GM10248 (cell line): Measurements from ENCODE around the gene PUS3.

Experiments
- CTCF ChIA-PET: fragments of 300-600 bp; sonication (Branson Sonifier 250); formaldehyde crosslinking; extraction: SDS; loops from one replicate; lab custom pipeline; 2021; ENCODE audit warnings: antibody characterized with exemption; lab: Yijun Ruan, JAX
- POLR2A ChIA-PET: fragments of 350-650 bp; sonication (Branson Sonifier 250); formaldehyde crosslinking; extraction: SDS; loops from one replicate; lab custom pipeline; 2020; ENCODE audit warnings: antibody characterized with exemption; lab: Yijun Ruan, JAX
- DNase-seq: peaks from one replicate; pipeline ENCODE4 v3.0.0; 2012; ENCODE audit errors: extremely low spot score
- TF ChIP-seq, protein P1 (sequence below): IDR thresholded peaks from 2 replicates; pipeline ENCODE4 v1.5.1; 2012; ENCODE audit warnings: mild to moderate bottlenecking, low read depth; ENCODE audit errors: extremely low read depth, missing control alignments, control extremely low read depth

Gene PUS3, protein sequence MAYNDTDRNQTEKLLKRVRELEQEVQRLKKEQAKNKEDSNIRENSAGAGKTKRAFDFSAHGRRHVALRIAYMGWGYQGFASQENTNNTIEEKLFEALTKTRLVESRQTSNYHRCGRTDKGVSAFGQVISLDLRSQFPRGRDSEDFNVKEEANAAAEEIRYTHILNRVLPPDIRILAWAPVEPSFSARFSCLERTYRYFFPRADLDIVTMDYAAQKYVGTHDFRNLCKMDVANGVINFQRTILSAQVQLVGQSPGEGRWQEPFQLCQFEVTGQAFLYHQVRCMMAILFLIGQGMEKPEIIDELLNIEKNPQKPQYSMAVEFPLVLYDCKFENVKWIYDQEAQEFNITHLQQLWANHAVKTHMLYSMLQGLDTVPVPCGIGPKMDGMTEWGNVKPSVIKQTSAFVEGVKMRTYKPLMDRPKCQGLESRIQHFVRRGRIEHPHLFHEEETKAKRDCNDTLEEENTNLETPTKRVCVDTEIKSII

DNA sequence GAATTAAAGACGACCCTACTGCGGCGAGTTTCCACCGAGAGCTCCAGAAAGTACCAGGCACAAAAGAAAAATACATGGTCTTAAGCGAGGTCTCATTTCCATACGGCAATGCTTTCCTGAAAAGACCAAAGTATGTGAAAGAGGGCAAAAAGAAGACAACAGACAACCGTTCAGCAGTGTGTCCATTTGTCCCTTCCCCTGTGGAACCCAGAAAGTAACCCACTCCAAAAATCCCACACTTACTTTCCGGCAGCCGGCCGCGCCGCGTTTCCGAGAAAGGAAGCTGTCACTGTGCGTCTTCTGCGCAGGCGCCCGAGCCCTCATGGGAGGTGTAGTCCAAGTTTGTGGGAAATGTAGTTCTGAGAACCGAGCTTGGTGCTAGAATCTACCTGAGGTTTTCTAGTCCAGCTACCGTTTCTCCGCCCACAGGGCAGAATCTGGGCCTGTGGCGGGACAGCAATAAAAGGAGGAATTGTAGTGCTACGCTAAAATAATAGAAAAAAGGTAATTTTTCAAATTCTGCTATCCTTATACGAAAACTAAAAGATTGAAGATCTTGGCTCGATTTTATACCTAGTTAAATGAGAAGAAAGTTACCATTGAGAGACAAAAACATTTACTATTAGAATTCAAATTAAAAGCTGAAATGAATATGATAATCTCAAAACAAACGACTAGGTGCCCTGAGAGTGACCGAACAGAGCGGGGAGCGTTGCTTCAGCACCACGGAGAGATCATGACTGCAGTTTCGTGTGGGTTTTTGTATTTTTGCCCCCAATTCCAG lies at the start of gene PUS3:
Gene PUS3 (minus strand): TSS at position 280 of the 784 bp plus-strand sequence. CDS start 6,922 bp downstream, outside the sequence.
- peak; percentile 91 for DNase-seq
- ChIA-PET CTCF (interaction anchor here (0.9 to 2.7 kb wide), 8 partner anchors 8 to 290 kb away, joined by 3 to 8 read pairs (median 3); partner anchors contain the start of gene HYLS1), POLR2A (interaction anchor here (0.7 to 1.0 kb wide), 2 partner anchors 10 to 16 kb away, joined by 3 to 5 read pairs; partner anchors contain the start of gene HYLS1)
- TF ChIP-seq, protein P1, sequence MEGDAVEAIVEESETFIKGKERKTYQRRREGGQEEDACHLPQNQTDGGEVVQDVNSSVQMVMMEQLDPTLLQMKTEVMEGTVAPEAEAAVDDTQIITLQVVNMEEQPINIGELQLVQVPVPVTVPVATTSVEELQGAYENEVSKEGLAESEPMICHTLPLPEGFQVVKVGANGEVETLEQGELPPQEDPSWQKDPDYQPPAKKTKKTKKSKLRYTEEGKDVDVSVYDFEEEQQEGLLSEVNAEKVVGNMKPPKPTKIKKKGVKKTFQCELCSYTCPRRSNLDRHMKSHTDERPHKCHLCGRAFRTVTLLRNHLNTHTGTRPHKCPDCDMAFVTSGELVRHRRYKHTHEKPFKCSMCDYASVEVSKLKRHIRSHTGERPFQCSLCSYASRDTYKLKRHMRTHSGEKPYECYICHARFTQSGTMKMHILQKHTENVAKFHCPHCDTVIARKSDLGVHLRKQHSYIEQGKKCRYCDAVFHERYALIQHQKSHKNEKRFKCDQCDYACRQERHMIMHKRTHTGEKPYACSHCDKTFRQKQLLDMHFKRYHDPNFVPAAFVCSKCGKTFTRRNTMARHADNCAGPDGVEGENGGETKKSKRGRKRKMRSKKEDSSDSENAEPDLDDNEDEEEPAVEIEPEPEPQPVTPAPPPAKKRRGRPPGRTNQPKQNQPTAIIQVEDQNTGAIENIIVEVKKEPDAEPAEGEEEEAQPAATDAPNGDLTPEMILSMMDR: no peak

DNA sequence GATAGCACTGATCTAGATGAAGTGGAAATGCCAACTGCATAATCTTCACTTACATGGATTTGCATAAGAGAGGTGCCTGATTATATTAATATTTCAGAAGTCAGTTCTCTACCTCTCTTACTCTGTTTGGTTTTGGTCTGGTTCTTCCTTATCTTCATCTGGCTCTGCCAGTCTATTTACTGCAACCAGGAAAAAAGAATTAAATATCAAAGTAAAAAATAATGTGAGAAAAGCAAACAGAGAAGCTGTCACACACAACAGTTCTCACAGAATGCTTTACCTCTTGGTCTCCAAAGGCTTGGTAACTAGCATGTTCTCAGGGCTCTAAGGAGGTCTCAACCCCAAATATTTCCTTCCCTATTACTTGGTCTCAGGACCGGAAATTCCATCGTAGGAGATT lies 49.6 kb upstream of the PUS3 start:
- ChIA-PET CTCF (interaction anchor here (0.9 kb wide), 1 partner anchor 9 kb away, joined by 4 read pairs; no protein-coding TSS in a partner anchor), POLR2A (no interaction called here)
- TF ChIP-seq, protein P1: no peak
- DNase-seq: no peak

DNA sequence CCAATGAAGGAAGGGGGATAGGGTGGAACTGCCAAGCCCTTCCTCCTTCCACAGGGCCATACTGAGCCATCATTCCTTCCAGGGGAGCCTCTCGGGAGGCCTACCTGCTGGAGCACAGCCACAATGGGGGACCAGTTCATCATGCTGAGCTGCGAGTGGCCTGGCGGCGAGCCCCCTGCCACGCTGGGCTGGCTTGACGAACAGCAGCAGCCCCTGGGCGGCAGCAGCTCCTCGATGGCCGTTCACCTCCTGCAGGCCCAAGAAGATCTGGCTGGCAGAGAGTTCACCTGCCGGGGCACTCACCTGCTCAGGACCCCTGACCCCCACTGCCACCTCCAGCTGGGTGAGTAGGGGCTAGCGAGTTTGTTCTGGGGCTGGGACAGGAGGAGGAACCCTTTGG lies 48.7 kb upstream of the PUS3 start:
- TF ChIP-seq, protein P1: no peak
- ChIA-PET CTCF (interaction anchor here (0.9 kb wide), 1 partner anchor 8 kb away, joined by 4 read pairs; no protein-coding TSS in a partner anchor), POLR2A (no interaction called here)
- DNase-seq: no peak

DNA sequence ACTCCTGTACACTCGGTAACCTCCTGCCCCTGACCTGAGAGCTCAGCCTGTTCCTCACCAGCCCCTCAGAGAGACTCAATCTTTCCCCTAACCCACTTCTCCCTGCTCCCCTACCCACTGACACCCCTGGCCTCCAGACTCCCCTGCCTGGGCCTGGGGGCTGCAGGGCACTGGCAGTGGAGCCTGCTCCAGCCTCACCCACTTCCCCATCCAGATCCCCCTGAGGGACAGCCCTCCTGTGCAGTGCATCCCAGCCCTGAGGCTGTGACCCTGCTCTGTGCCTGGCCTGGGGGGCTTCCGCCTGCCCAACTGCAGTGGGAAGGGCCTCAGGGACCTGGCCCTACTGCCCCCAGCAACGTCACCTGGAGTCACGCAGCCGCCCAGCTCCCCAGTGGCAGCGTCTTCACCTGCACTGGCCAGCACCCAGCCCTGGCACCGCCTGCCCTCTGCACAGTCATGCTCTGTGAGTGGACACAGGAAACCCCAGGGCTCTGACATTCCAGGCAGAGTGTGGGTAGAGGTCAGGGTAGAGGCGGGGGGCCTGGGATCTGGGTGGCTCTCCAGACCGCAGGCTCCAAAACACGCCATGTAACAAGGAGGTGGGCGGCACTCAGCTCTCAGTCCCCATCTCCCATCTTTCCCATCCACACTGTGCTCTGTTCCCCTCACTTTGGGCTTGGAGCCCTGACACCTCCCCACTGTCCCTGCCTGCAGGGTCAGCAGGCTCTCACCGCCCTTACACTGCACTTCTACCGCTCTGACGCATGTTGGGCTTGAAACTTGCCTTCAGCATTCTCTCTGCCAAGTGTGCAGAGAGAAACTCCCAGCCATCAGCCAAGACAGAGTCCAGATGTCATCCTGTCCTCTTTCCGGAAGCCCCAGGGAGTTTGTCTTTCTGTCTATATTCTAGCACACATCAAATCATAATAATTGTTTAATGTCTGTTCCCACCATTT lies 48.0 kb upstream of the PUS3 start:
- CTCF ChIA-PET: no interaction called here
- DNase-seq: no peak
- TF ChIP-seq, protein P1: no peak
- POLR2A ChIA-PET: no interaction called here

DNA sequence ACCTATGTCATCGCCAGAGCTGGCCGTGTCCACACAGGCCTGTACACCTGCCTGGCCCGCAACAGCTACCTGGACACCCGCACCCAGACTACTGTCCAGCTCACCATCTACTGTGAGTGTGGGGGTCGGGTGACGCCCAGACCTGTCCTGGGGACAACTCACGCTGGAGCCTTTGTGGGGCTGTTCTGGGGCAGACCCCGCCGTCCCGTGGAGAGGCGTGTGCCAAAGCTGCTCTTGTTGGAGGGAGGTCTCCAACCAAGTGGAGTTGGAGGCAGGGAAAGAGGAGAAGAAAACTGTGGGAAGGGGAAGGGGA lies 47.1 kb upstream of the PUS3 start:
- ChIA-PET CTCF (no interaction called here), POLR2A (no interaction called here)

More for the DNA sequence above, 47.1 kb upstream of the PUS3 start:
- DNase-seq: no peak
- TF ChIP-seq, protein P1: no peak
